Left colon (tissue), 2 donors: ENCODE results near the gene APBA2. TPM values are rescaled to one million over a fixed set of nuclear protein-coding genes. Genes with fewer than 3 reads are reported as not detected.

ENCODE experiments used
- ATAC-seq: fragments of 200-7000 bp; cut with Tn5 transposase; one replicate; pipeline ENCODE4 v1.9.1; 2020; ENCODE audit warnings: mild to moderate bottlenecking, moderate library complexity
- DNase-seq, 2 donors: peaks; one replicate each; pipeline ENCODE4 v3.0.0-alpha.2; 2020
- intact Hi-C, 2 donors: fragments of 100-400 bp; cut with DNase I in 1 of 2; cut with micrococcal nuclease in 1 of 2; formaldehyde crosslinking; loops; one replicate each; pipeline versions ENCODE4 v1.11.2 to v1.14.0; 2022; cut with DNase I, micrococcal nuclease
- total RNA-seq, 2 donors: library from RNA; stranded (reverse); fragmentation: NEBNext Ultra II Directional; extraction: Animal tissue kit (Norgen Biotek cat#: 25700); gene quantifications; one replicate each; pipeline ENCODE4 v1.2.1, GENCODE V29; 2021
- donor health status: DM: no; HTN: no; CAD: no.
- donor health status: DM: yes; HTN: yes; CAD: no.

APBA2 gene
- total RNA-seq, 2 donors from 2014 or later = 1.2 to 1.6 TPM

DNA sequence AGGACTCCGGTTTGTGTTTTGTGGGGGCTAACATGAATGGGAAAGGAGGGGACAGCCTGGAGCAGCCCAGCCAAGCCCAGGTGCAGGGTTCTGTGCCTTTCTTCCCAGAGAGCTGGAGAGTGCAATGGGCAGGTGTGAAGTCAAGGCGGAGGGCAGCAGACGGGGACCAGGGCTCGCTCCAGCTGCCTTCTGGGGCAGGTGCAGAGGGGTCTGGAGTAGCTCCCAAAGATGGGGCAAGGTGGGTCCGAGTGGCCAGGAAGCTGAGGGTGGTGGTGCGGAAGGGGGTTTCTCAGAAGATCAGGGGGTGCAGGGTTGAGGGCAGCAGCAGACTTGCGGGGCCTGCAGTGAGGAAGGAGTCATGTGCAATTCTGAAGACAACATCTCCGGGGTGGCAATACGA, 225.0 kb downstream of the APBA2 start:
- ATAC-seq = no peak
- no peak for DNase-seq
- intact Hi-C loops = no loop called here

DNA sequence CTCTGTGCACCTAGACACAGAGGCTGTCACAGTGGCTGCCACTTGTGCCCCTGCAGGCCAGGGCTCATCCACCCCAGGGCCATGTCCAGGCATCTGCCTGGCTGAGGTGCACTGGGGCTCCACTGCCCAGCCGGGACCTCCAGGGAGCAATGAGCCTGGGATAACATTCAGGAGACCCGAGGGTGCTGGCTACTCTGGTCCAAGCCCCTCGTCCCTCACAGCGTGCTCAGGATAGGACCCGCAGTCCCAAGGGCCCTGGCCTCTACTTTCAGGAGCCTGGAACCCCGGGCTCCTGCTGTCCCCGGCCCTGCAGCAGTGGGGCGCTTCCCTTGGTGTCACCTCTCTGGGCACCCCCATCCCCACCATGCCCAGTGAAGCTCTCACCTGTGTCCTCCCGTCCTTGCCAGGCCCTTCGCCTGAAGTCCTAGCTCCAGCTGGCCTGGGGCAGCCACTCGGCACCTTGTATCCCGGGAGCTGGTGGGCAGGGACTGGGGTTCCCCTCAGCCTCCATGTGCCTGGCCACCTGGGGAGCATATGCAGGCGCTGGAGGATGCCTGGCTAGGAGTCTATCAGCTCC, 226.0 kb downstream of the APBA2 start:
- intact Hi-C loops = no loop called here
- DNase-seq (no peak), ATAC-seq (no peak)

DNA sequence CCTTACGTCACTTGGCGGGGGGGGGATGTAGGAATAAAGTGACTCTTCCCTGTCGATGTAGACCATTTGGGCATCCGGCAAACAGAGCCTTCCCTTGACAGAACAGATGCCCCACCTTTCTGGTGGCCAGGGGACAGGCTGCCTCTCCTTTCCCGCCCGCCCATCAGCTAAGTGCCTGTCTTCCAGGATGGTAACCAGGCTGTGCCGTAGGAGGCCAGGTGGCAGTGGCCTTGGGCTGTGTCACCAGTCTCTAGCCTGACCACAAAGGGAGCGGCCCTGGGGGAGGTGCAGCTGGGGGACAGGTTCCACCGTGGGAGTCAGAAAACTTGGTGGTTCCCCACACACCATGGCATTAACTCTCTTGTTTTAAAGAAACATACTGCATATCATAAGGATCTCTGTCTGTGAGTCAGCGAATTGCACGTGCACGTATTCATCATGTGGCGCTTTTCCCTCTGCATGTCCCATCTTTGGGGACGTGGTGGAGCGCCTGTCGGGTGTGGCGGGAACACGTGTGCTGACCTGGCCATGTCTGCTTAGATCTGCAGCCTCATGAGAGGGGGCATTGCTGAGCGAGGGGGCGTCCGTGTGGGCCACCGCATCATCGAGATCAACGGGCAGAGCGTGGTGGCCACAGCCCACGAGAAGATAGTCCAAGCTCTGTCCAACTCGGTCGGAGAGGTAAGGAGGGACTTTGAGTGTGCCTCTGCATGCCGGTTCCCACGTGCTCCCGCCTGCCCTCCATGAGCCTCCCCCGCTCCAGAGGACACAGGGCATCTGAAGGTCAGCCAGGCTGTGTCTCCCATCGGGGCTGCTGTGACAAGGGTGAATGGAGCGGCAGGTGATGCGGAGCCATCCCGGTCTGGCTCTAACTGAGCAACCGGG, 227.8 kb downstream of the APBA2 start:
- ATAC-seq (no peak), DNase-seq (no peak)
- intact Hi-C loops = no loop called here

DNA sequence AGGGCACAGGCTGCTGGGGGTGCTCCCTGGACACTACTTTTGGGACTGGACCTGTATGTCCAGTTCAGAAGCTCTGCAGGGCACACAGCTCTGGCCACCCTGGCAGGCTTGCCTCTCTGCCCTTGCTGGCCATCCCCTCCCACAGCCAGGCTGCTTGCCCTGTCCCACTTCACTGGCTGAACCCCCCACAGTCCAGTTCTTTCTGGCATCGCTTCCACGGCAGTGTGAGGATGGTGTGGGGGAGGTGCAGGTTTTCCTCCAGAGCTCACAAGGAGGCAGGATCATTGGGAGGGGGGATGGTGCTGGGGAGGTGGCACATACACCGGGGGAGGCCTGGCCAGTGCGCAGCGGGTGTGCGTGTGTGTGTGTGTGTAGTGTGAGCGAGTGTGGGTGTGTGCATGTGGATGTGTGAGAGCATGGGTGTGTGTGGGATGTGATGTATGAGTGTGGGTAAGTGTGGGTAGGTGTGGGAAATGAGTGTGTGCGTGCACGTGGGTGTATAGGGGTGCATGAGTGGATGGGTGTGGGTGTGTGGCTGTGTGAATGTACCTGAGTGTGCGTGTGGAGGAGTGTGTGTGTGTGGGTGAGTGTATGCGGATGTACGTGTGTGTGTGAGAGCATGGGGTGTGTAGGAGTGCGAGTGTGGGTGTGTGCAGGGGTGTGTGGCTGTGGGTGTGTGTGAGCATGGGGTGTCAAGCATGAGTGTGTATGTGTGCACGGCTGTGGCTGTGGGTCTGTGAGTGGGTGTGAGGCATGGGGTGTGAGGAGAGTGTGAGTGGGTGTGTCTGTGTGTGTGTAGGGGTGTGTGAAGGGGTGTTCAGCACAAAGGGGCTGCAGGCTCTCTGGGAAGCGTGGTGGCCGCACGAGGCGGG, 228.7 kb downstream of the APBA2 start:
- no peak for ATAC-seq

DNA sequence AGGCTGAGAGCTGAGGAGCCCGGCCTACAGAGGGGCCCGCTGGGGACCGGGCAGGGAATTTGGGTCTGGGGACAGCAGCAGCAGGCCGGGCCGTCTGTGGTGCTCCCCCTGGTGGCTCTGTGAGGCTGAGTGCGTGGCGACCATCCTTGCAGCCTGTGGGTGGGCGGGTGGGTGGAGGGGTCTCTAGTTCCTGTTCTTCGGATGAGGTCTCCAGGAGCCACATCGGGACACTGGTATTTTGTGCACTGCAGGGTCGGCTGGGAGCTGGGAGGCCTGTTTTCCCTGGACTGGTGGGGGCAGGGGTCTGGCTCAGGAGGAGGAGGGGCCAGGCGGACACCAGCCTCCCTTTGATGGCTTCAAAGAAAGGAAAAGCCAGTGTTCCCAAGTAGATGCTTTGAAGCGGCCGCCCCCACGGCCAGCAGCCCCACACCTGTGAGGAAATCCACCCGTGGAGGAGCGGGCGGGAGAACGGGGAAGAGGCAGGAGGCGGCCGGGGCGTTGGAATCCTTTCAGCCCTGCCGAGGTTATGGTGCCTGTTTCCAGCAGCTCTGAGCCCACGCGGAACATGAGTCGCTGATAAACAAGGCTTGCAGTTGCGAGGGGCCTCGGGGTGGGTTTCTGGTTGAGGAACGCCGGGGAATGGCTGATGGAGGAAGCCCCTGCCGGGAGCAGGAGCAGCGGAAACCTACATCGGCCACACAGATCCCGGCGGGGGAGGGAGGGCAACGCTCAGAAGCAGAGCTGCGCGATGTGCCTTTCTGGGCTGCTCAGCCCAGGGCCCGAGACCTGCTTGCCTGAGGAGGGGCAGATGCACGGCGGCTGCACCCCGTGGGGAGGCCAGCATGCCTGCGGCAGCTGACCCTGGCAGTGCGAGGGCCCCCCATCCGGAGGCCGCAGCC, 229.6 kb downstream of the APBA2 start:
- DNase-seq (no peak), ATAC-seq (no peak)
- intact Hi-C loops = no loop called here

More for the DNA sequence above, 228.7 kb downstream of the APBA2 start:
- no peak for DNase-seq
- intact Hi-C loops = no loop called here

DNA sequence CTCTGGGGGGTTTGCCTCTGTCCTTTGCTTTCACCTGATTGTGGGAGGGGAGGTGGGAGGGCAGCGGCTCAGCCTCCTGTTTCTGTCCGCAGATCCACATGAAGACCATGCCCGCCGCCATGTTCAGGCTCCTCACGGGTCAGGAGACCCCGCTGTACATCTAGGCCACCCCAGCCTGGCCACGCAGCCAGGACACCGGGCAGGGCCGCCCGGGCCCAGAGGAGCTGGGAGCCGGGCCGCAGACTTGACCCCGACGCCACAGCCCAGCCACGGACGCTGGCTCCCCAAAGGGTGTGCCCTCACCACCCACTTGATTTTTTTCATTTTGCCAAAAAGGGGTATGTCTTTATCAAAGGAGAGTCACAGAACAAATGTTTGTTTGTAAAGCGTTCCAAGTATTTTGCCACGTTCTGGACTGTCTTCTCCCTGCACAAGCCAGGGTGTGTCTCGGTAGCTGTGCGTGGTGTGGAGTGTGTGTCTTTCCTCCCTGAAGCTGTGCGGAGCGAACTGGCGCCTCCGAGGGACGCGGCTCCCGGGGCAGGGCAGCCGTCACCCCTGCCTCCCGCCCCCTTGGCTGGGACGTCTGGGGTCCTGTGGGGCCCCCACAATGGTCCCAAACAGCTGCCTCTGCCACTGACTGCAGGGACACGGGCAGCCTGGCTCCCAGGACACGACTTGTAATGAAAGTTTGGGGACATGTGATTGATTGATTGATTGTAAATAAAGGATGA, 231.4 kb downstream of the APBA2 start:
- ATAC-seq (no peak), DNase-seq (no peak)
- intact Hi-C loops = no loop called here

DNA sequence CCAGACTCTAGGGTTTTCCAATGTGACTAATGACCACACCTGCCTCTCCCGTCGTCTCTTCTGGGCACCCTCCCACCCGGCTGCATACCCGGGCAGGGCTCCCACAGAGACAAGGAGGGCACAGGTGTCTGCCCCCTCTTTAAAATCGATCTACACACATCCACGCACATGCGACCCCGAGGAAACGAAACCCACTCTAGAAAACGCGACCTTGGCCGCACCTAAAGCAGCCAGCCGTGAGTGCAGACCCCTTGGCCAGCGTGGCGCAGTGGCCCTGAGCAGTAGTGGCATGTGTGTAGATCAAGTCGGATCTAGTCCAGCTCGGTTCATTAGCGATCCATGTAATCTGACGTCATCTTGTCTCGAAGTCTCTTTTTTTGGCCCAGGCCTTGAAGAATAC, 232.0 kb downstream of the APBA2 start:
- DNase-seq (no peak), ATAC-seq (no peak)
- intact Hi-C loops = no loop called here

DNA sequence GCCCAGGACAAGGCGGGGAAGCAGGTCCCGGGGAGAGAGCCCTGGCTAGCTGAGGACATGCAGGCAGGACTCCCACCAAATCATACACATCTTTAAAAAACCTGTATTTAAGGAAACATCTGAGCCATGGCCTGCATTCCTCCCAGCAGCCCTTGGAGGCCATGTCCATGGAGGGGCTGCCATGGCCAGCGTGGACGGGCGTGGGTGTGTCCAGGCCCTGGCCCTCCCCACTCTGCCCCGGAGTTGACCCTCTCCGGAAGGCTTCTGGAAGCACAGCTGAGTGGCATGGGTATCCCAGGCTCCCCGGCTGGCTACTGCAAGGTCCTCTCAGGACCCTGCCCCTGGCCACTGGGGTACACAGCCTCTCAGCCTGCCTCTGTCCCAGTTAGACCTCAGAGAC, 234.1 kb downstream of the APBA2 start:
- ATAC-seq (no peak), DNase-seq (no peak)
- intact Hi-C loops = loop anchor here in 1 of 2 donors (10.0 kb wide), 1 partner anchor 65 kb away; no protein-coding TSS in a partner anchor

DNA sequence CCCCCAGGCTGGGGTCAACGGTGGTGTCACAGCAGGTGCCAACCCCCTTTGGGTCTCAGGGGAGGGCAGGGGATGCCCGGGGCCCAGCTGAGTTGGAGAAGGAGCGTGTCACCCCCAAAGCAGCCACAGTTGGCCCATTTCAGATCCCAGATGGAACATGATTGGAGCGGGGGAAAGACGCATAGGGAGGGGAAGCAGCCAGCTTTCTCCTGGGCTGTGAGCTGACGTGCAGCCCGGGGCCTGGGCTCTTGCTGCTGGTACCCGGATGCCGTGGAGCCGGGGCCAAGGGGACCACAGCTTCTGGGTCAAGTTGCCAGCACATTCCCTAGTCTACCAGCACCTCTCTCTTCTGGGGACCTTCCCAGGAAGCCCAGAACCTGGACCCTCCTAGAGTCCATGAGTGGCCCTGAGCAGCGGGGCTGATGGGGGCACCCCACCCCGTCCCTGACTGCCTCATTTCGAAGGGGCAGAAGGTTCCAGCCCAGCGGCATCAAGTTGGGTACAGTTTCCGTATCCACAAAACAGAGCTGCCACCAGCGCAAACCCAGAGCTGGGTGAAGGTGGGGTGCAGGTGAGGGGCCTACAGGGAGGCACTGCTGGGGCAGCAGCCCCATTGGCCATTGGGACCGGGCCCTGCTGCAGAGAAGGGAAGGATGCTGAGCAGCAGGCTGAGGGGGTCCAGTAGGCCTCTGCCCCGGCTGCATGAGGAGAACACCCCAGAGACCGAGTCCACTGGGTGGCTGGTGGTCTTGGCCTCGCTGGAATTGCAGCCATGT, 235.0 kb downstream of the APBA2 start:
- ATAC-seq (no peak), DNase-seq (no peak)
- intact Hi-C loops = loop anchor here in 1 of 2 donors (10.0 kb wide), 1 partner anchor 64 kb away; no protein-coding TSS in a partner anchor

DNA sequence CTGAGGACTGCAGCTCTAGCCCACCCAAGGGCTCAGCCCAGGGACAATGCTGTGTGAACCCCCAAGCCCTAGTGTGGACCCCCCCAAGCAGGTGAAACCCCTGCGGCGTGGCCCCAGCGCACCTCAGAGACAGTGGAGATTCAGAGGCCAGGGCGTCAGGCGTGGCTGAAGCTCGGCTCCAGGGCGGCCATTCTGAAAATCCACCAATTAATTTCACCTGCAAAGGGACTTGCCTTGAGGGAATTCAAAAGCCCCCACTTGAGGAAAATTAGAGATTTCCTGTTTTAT, 235.5 kb downstream of the APBA2 start:
- DNase-seq (no peak), ATAC-seq (no peak)
- intact Hi-C loops = loop anchor here in 1 of 2 donors (10.0 kb wide), 1 partner anchor 63 kb away; no protein-coding TSS in a partner anchor

DNA sequence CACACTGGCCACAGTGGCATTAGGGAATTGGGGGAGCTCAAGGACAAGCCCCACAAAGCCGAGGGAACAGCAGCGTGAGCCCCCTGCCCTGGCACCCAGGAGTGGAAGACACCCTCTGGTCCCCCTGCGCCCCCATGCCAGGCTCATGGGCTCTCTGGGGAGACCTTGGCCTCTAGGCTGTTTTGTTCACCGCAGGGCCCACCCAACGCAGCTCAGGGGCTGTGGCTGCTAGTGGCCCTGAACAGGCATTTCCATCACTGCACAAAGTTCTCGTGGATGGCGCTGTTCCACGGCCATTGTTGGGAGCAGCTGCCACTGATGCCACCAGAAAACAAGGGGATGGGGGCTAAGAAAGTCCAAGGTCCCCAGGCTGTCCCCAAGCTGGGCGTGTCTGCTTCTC, 236.1 kb downstream of the APBA2 start:
- ATAC-seq = no peak
- intact Hi-C loops = loop anchor here in 1 of 2 donors (10.0 kb wide), 1 partner anchor 63 kb away; no protein-coding TSS in a partner anchor
- DNase-seq = no peak

DNA sequence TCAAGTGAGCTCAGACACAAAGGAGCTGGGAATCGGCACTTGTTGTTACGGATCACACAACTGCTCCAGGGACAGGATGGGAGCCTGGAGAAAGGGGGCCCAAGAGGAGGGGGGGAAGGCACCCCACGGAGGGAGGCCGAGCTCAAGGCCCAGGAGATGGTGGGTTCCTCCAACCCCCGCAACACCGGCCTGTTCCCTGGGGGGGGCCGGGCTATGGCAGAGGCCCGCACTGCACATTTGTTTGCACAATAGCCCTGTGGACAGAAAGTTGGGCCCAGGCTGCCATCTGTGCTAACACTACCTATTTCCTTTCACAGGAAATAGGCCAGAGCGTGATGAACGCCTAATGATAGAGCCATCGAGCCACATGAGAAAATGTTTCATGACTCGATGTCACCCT, 236.7 kb downstream of the APBA2 start:
- ATAC-seq (no peak), DNase-seq (no peak)
- intact Hi-C loops = loop anchor here in 1 of 2 donors (10.0 kb wide), 1 partner anchor 62 kb away; no protein-coding TSS in a partner anchor

DNA sequence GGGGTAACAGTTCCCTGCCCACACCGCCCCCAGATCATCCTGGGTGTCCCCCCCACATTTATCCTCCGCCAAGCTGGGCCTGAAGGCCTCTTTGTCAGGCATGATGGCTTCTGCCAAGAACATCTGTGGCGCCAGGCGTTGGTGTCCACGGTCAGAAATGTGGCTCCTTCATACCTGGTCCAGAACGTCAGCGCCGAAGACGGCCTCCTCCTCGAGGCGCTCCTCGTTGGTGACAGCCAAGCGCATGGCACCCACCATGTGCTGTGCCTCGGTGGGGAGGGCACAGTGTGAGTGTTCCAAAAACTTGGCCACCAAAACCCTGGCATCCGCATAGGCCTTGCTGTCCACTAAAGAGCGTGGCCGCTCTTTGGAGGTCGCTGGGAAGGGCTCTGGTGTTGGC, 237.4 kb downstream of the APBA2 start:
- DNase-seq (no peak), ATAC-seq (no peak)
- intact Hi-C loops = loop anchor here in 1 of 2 donors (10.0 kb wide), 1 partner anchor 62 kb away; no protein-coding TSS in a partner anchor

DNA sequence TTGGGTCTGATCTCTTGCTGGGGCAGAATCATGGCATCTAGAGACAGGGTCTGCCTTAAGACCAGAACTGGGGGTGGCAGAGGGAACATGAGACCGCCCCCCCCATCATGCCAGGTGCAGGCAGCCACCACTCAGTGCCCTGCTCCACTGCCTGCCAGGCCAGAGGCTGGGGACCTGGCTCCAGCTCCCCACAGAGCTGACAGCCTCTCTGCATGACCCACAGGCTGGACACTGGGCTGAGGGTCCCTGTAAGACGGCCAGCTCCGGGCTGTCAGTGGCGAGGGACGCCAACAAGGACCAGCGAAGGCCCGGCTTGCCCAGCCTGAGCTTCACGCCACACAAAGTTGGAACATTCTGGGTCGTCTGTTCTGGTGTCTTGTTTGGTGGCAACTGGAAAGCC, 238.2 kb downstream of the APBA2 start:
- ATAC-seq = no peak
- intact Hi-C loops = loop anchor here in 1 of 2 donors (10.0 kb wide), 1 partner anchor 61 kb away; no protein-coding TSS in a partner anchor
- no peak for DNase-seq

DNA sequence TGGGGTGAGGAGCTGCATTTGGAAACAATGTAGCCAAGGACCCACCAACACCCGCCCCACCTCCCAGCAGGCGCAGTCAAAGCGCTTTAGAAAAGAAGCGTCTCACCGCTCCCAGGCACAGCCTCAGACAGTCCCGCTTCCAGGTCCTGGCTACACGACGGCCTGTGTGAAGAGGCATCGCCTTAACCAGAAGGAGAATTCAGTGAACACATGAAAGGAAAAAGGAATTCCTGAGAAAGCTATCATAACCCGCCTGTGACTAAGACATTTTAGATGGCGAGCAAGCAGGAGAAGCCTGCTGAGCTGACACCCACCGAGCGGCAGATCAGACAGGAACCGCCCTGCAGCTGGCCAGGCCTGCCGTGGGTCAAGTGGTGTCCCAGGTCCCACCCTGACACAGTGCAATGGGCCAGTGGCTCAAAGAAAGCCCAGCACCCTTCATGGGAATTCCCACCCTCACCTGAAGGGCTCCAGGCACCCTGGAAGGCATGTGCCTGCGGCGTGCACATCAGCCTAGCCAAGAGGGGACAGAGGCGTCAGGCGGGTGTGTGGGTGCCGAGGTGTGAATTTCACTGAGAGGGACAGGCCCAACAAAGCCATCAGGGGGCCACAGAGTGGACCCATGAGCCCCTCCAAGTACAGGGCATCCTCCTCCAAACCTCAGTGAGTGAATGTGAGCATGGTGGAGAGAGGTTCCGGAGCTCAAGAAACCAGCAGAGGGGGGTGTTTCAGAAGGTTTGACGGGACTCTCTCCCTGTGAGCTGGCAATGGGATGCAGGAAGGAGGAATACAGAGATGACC, 239.0 kb downstream of the APBA2 start:
- intact Hi-C loops = loop anchor here in 1 of 2 donors (10.0 kb wide), 1 partner anchor 60 kb away; no protein-coding TSS in a partner anchor

More for the DNA sequence above, 239.0 kb downstream of the APBA2 start:
- ATAC-seq (no peak), DNase-seq (no peak)
